Measurements from ENCODE around the gene NFYC.

The NFYC gene

GRCh38 chr1:40739455-40740008, 48.0 kb downstream of the NFYC start:
- DNase-seq (ENCODE audit: low read depth) = no peak

GRCh38 chr1:40740039-40740996, 48.8 kb downstream of the NFYC start:
- no peak for DNase-seq (ENCODE audit: low read depth)

GRCh38 chr1:40740997-40741736, 49.7 kb downstream of the NFYC start:
- DNase-seq (ENCODE audit: low read depth) = no peak

GRCh38 chr1:40742363-40743061, 51.0 kb downstream of the NFYC start:
- no peak for DNase-seq (ENCODE audit: low read depth)

- DNase-seq (ENCODE audit: low read depth) = no peak
Observed at GRCh38 chr1:40743452-40743851, 51.9 kb downstream of the NFYC start.

- DNase-seq (ENCODE audit: low read depth) = no peak
Observed at GRCh38 chr1:40743860-40744259, 52.4 kb downstream of the NFYC start.

- no peak for DNase-seq (ENCODE audit: low read depth)
Observed at GRCh38 chr1:40745176-40745575, 53.7 kb downstream of the NFYC start.

GRCh38 chr1:40746344-40747090, 55.0 kb downstream of the NFYC start:
- no peak for DNase-seq (ENCODE audit: low read depth)

- no peak for DNase-seq (ENCODE audit: low read depth)
Observed at GRCh38 chr1:40748841-40749718, 57.6 kb downstream of the NFYC start.

- DNase-seq (ENCODE audit: low read depth) = no peak
Observed at GRCh38 chr1:40749817-40750216, 58.3 kb downstream of the NFYC start.

- no peak for DNase-seq (ENCODE audit: low read depth)
Observed at GRCh38 chr1:40750451-40750908, 59.0 kb downstream of the NFYC start.

GRCh38 chr1:40751802-40752201, 60.3 kb downstream of the NFYC start:
- no peak for DNase-seq (ENCODE audit: low read depth)

- no peak for DNase-seq (ENCODE audit: low read depth)
Observed at GRCh38 chr1:40753142-40753882, 61.8 kb downstream of the NFYC start.

- no peak for DNase-seq (ENCODE audit: low read depth)
Observed at GRCh38 chr1:40754201-40754600, 62.7 kb downstream of the NFYC start.

- DNase-seq (ENCODE audit: low read depth) = no peak
Observed at GRCh38 chr1:40755067-40755466, 63.6 kb downstream of the NFYC start.

- no peak for DNase-seq (ENCODE audit: low read depth)
Observed at GRCh38 chr1:40756523-40756922, 65.0 kb downstream of the NFYC start.

GRCh38 chr1:40757084-40757483, 65.6 kb downstream of the NFYC start:
- no peak for DNase-seq (ENCODE audit: low read depth)

GRCh38 chr1:40758004-40758403, 66.5 kb downstream of the NFYC start:
- no peak for DNase-seq (ENCODE audit: low read depth)

- DNase-seq (ENCODE audit: low read depth) = no peak
Observed at GRCh38 chr1:40758578-40759343, 67.3 kb downstream of the NFYC start.
